ENCODE results near the gene BUB3.

BUB3 gene

GRCh38 chr10:123141791-123142700, 12.2 kb upstream of the BUB3 start:
- H3K27me3 ChIP-seq (replicated peaks; ENCODE audit: control insufficient read depth, insufficient read depth, low read length, poor library complexity, severe bottlenecking), result peaks cover 91% of the 10 kb centered on the region
- no peak overlapping the region for H3K27ac ChIP-seq (ENCODE audit: insufficient read depth, low read length, poor library complexity, severe bottlenecking)
- H3K4me1 ChIP-seq (ENCODE audit: control insufficient read depth, insufficient read depth, low read length, poor library complexity, severe bottlenecking), result peaks cover 63% of the 10 kb centered on the region
- DNase-seq, result no peak
- no peak overlapping the region for H3K4me3 ChIP-seq (ENCODE audit: insufficient read depth, low read depth, low read length, poor library complexity, severe bottlenecking)
- H3K9me3 ChIP-seq (ENCODE audit: control insufficient read depth, low read length), result no peaks in the 10 kb centered on the region
- no peaks in the 10 kb centered on the region for H3K36me3 ChIP-seq (ENCODE audit: control insufficient read depth, insufficient read depth, low read length)

GRCh38 chr10:123142701-123143161, 11.5 kb upstream of the BUB3 start:
- Histone ChIP-seq H3K27me3 (replicated peaks; ENCODE audit: control insufficient read depth, insufficient read depth, low read length, poor library complexity, severe bottlenecking) (peaks cover 91% of the 10 kb centered on the region), H3K9me3 (ENCODE audit: control insufficient read depth, low read length) (no peaks in the 10 kb centered on the region), H3K4me3 (ENCODE audit: insufficient read depth, low read depth, low read length, poor library complexity, severe bottlenecking) (peak overlapping the region; percentile 7), H3K36me3 (ENCODE audit: control insufficient read depth, insufficient read depth, low read length) (no peaks in the 10 kb centered on the region), H3K4me1 (ENCODE audit: control insufficient read depth, insufficient read depth, low read length, poor library complexity, severe bottlenecking) (peaks cover 63% of the 10 kb centered on the region), H3K27ac (ENCODE audit: insufficient read depth, low read length, poor library complexity, severe bottlenecking) (no peak overlapping the region)
- no peak for DNase-seq

- Histone ChIP-seq H3K4me3 (ENCODE audit: insufficient read depth, low read depth, low read length, poor library complexity, severe bottlenecking) (peak overlapping the region; percentile 7), H3K27me3 (replicated peaks; ENCODE audit: control insufficient read depth, insufficient read depth, low read length, poor library complexity, severe bottlenecking) (peaks cover 90% of the 10 kb centered on the region), H3K36me3 (ENCODE audit: control insufficient read depth, insufficient read depth, low read length) (no peaks in the 10 kb centered on the region), H3K4me1 (ENCODE audit: control insufficient read depth, insufficient read depth, low read length, poor library complexity, severe bottlenecking) (peaks cover 66% of the 10 kb centered on the region), H3K9me3 (ENCODE audit: control insufficient read depth, low read length) (no peaks in the 10 kb centered on the region), H3K27ac (ENCODE audit: insufficient read depth, low read length, poor library complexity, severe bottlenecking) (no peak overlapping the region)
- DNase-seq, result no peak
These were observed 10.9 kb upstream of the BUB3 start for GRCh38 chr10:123143162-123143824.

GRCh38 chr10:123143825-123144168, 10.4 kb upstream of the BUB3 start:
- Histone ChIP-seq H3K36me3 (ENCODE audit: control insufficient read depth, insufficient read depth, low read length) (no peaks in the 10 kb centered on the region), H3K9me3 (ENCODE audit: control insufficient read depth, low read length) (no peaks in the 10 kb centered on the region), H3K4me3 (ENCODE audit: insufficient read depth, low read depth, low read length, poor library complexity, severe bottlenecking) (no peak overlapping the region), H3K27ac (ENCODE audit: insufficient read depth, low read length, poor library complexity, severe bottlenecking) (no peak overlapping the region), H3K4me1 (ENCODE audit: control insufficient read depth, insufficient read depth, low read length, poor library complexity, severe bottlenecking) (peaks cover 71% of the 10 kb centered on the region), H3K27me3 (replicated peaks; ENCODE audit: control insufficient read depth, insufficient read depth, low read length, poor library complexity, severe bottlenecking) (peaks cover 90% of the 10 kb centered on the region)
- no peak for DNase-seq

- peaks cover 74% of the 10 kb centered on the region for H3K4me1 ChIP-seq (ENCODE audit: control insufficient read depth, insufficient read depth, low read length, poor library complexity, severe bottlenecking)
These were observed 9.3 kb upstream of the BUB3 start for GRCh38 chr10:123144697-123145541.

GRCh38 chr10:123145542-123146012, 8.6 kb upstream of the BUB3 start:
- Histone ChIP-seq H3K27me3 (replicated peaks; ENCODE audit: control insufficient read depth, insufficient read depth, low read length, poor library complexity, severe bottlenecking) (peaks cover 87% of the 10 kb centered on the region), H3K36me3 (ENCODE audit: control insufficient read depth, insufficient read depth, low read length) (no peaks in the 10 kb centered on the region), H3K4me1 (ENCODE audit: control insufficient read depth, insufficient read depth, low read length, poor library complexity, severe bottlenecking) (peaks cover 76% of the 10 kb centered on the region), H3K9me3 (ENCODE audit: control insufficient read depth, low read length) (no peaks in the 10 kb centered on the region), H3K4me3 (ENCODE audit: insufficient read depth, low read depth, low read length, poor library complexity, severe bottlenecking) (peak overlapping the region; percentile 32), H3K27ac (ENCODE audit: insufficient read depth, low read length, poor library complexity, severe bottlenecking) (no peak overlapping the region)
- no peak for DNase-seq

More at GRCh38 chr10:123144697-123145541, 9.3 kb upstream of the BUB3 start:
- DNase-seq, result no peak
- Histone ChIP-seq H3K27me3 (replicated peaks; ENCODE audit: control insufficient read depth, insufficient read depth, low read length, poor library complexity, severe bottlenecking) (peaks cover 88% of the 10 kb centered on the region), H3K9me3 (ENCODE audit: control insufficient read depth, low read length) (no peaks in the 10 kb centered on the region), H3K4me3 (ENCODE audit: insufficient read depth, low read depth, low read length, poor library complexity, severe bottlenecking) (no peak overlapping the region), H3K36me3 (ENCODE audit: control insufficient read depth, insufficient read depth, low read length) (no peaks in the 10 kb centered on the region), H3K27ac (ENCODE audit: insufficient read depth, low read length, poor library complexity, severe bottlenecking) (no peak overlapping the region)

- Histone ChIP-seq H3K4me1 (ENCODE audit: control insufficient read depth, insufficient read depth, low read length, poor library complexity, severe bottlenecking) (peaks cover 83% of the 10 kb centered on the region), H3K4me3 (ENCODE audit: insufficient read depth, low read depth, low read length, poor library complexity, severe bottlenecking) (peak overlapping the region; percentile 32), H3K27me3 (replicated peaks; ENCODE audit: control insufficient read depth, insufficient read depth, low read length, poor library complexity, severe bottlenecking) (peaks cover 87% of the 10 kb centered on the region), H3K27ac (ENCODE audit: insufficient read depth, low read length, poor library complexity, severe bottlenecking) (no peak overlapping the region), H3K9me3 (ENCODE audit: control insufficient read depth, low read length) (no peaks in the 10 kb centered on the region), H3K36me3 (ENCODE audit: control insufficient read depth, insufficient read depth, low read length) (no peaks in the 10 kb centered on the region)
- DNase-seq, result no peak
These were observed 7.9 kb upstream of the BUB3 start for GRCh38 chr10:123146013-123146893.

- no peaks in the 10 kb centered on the region for H3K9me3 ChIP-seq (ENCODE audit: control insufficient read depth, low read length)
- peaks cover 85% of the 10 kb centered on the region for H3K27me3 ChIP-seq (replicated peaks; ENCODE audit: control insufficient read depth, insufficient read depth, low read length, poor library complexity, severe bottlenecking)
- H3K36me3 ChIP-seq (ENCODE audit: control insufficient read depth, insufficient read depth, low read length), result no peaks in the 10 kb centered on the region
- no peak overlapping the region for H3K27ac ChIP-seq (ENCODE audit: insufficient read depth, low read length, poor library complexity, severe bottlenecking)
- no peak for DNase-seq
- no peak overlapping the region for H3K4me3 ChIP-seq (ENCODE audit: insufficient read depth, low read depth, low read length, poor library complexity, severe bottlenecking)
- peaks cover 84% of the 10 kb centered on the region for H3K4me1 ChIP-seq (ENCODE audit: control insufficient read depth, insufficient read depth, low read length, poor library complexity, severe bottlenecking)
These were observed 7.1 kb upstream of the BUB3 start for GRCh38 chr10:123146894-123147634.
